ENCODE data around the gene F7. TPM values are rescaled to one million over a fixed set of nuclear protein-coding genes. Genes with fewer than 3 reads are reported as not detected.
"Not testable (repeated sequence)": the region's sequence is repeated elsewhere in the genome, so short reads cannot be mapped to it uniquely, and the experiment has no call there.

The F7 gene
- total RNA-seq, 1 experiment from 2014 or later, result 0.26 TPM

GRCh38 chr13:113078902-113079780 is 26.4 kb upstream of the F7 start:
- ATAC-seq (no peak), DNase-seq (ENCODE audit: low spot score) (no peak)
- H3K9me3 Mint-ChIP-seq, result no peaks in the 10 kb centered on the region
- no peaks in the 10 kb centered on the region for H3K27me3 Mint-ChIP-seq (ENCODE audit: low read depth)
- H3K27ac Mint-ChIP-seq, result peak overlapping the region; percentile 78; the same call in 1 of the 2 replicates
- H3K4me1 Mint-ChIP-seq, result no peaks in the 10 kb centered on the region
- TF ChIP-seq TP53 (CRISPR knock-in tag; IDR thresholded peaks at IDR 0.05), result no peak
- no peak for TF ChIP-seq USF2 (CRISPR knock-in tag; IDR thresholded peaks at IDR 0.05)
- no peak for TF ChIP-seq ZNF281 (CRISPR knock-in tag; IDR thresholded peaks at IDR 0.05)
- no peak for TF ChIP-seq MXD4 (CRISPR knock-in tag; IDR thresholded peaks at IDR 0.05; ENCODE audit: borderline replicate concordance)
- TF ChIP-seq E2F1 (CRISPR knock-in tag; IDR thresholded peaks at IDR 0.05), result no peak
- no peak for TF ChIP-seq IRF2 (CRISPR knock-in tag; IDR thresholded peaks at IDR 0.05; ENCODE audit: borderline replicate concordance, low read depth)
- no peak for TF ChIP-seq NFYB (CRISPR knock-in tag; conservative IDR thresholded peaks at IDR 0.05; ENCODE audit: low read depth)
- TF ChIP-seq NR3C1 (CRISPR knock-in tag; conservative IDR thresholded peaks at IDR 0.05; ENCODE audit: low read depth), result no peak
- no peak for TF ChIP-seq ESRRA (CRISPR knock-in tag; IDR thresholded peaks at IDR 0.05; ENCODE audit: borderline replicate concordance)
- no peak for TF ChIP-seq USF1 (CRISPR knock-in tag; IDR thresholded peaks at IDR 0.05)
- no peak for TF ChIP-seq SP1 (CRISPR knock-in tag; conservative IDR thresholded peaks at IDR 0.05)
- no peak for TF ChIP-seq ZNF138 (CRISPR knock-in tag; conservative IDR thresholded peaks at IDR 0.05)
- TF ChIP-seq JUN (CRISPR knock-in tag; IDR thresholded peaks at IDR 0.05), result no peak
- no peak for TF ChIP-seq RORB (CRISPR knock-in tag; IDR thresholded peaks at IDR 0.05)
- H3K36me3 Mint-ChIP-seq, result no peaks in the 10 kb centered on the region
- H3K4me3 Mint-ChIP-seq, result no peak overlapping the region
- POLR2A ChIA-PET, result no interaction called here
- CTCF ChIA-PET, result interaction anchor here (0.8 kb wide), 1 partner anchor 11 kb away, joined by 4 read pairs; no protein-coding TSS in a partner anchor

- POLR2A ChIA-PET; ATAC-seq; H3K9me3 Mint-ChIP-seq; H3K27me3 Mint-ChIP-seq (ENCODE audit: low read depth); DNase-seq (ENCODE audit: low spot score); H3K4me1 Mint-ChIP-seq; H3K36me3 Mint-ChIP-seq; H3K4me3 Mint-ChIP-seq: not testable (repeated sequence)
- H3K27ac Mint-ChIP-seq, result 0 out of 2 replicates have a peak overlapping the region, but pooled peaks have one; percentile 78
- CTCF ChIA-PET, result interaction anchor here (0.8 to 1.4 kb wide), 2 partner anchors 10 to 45 kb away, joined by 3 to 4 read pairs; no protein-coding TSS in a partner anchor
Observed at GRCh38 chr13:113079781-113080080, 25.9 kb upstream of the F7 start.

GRCh38 chr13:113080361-113080831 is 25.2 kb upstream of the F7 start:
- Mint-ChIP-seq H3K4me3 (no peak overlapping the region), H3K4me1 (no peaks in the 10 kb centered on the region), H3K27me3 (ENCODE audit: low read depth) (no peaks in the 10 kb centered on the region), H3K9me3 (no peaks in the 10 kb centered on the region), H3K36me3 (no peaks in the 10 kb centered on the region), H3K27ac (no peak overlapping the region)
- no peak for ATAC-seq
- TF ChIP-seq ELF4 (CRISPR knock-in tag; IDR thresholded peaks at IDR 0.05; ENCODE audit: low read depth), result no peak
- no peak for TF ChIP-seq FOXJ3 (CRISPR knock-in tag; IDR thresholded peaks at IDR 0.05; ENCODE audit: borderline replicate concordance)
- TF ChIP-seq FOXP4 (CRISPR knock-in tag; IDR thresholded peaks at IDR 0.05), result no peak
- ChIA-PET POLR2A (no interaction called here), CTCF (interaction anchor here (1.4 to 1.5 kb wide), 2 partner anchors 10 to 45 kb away, joined by 3 to 4 read pairs; no protein-coding TSS in a partner anchor)
- DNase-seq (ENCODE audit: low spot score), result no peak

All from WTC11 (cell line).